Mesothelial cell of epicardium (in vitro differentiated cells): ENCODE results near the gene KLHL14. TPM values are rescaled to one million over a fixed set of nuclear protein-coding genes. Genes with fewer than 3 reads are reported as not detected.

Experiments
- DNase-seq, 2 experiments: peaks; one replicate each; pipeline ENCODE4 v3.0.0; 2021; ENCODE audit warnings: low spot score in 2 of 2; ENCODE audit not compliant: unreplicated experiment in 2 of 2
- H3K27ac Mint-ChIP-seq: 2 replicates; pipeline ENCODE4 v1.8.0; 2021; ENCODE audit warnings: mixed read lengths
- H3K27me3 Mint-ChIP-seq: 2 replicates; pipeline ENCODE4 v1.8.0; 2021; ENCODE audit warnings: low read depth, mixed read lengths
- H3K36me3 Mint-ChIP-seq: 2 replicates; pipeline ENCODE4 v1.8.0; 2021; ENCODE audit warnings: mixed read lengths
- H3K4me1 Mint-ChIP-seq: 2 replicates; pipeline ENCODE4 v1.8.0; 2021; ENCODE audit warnings: mixed read lengths
- H3K4me3 Mint-ChIP-seq: 2 replicates; pipeline ENCODE4 v1.8.0; 2021; ENCODE audit warnings: mild to moderate bottlenecking, moderate library complexity, mixed read lengths
- H3K9me3 Mint-ChIP-seq: 2 replicates; pipeline ENCODE4 v1.8.0; 2021; ENCODE audit warnings: mixed read lengths
- CTCF ChIP-seq: fragments of 200-600 bp; sonication (generic); IDR thresholded peaks from one replicate; pipeline ENCODE4 v1.5.0; 2021; ENCODE audit warnings: antibody characterized with exemption; ENCODE audit not compliant: unreplicated experiment
- total RNA-seq: library from RNA; stranded (reverse); gene quantifications from 3 replicates; pipeline ENCODE4 v1.2.1, GENCODE V29; 2021

Gene KLHL14
- total RNA-seq, 1 donor from 2014 or later: 0.04 TPM

- Mint-ChIP-seq H3K27ac (no peak overlapping the region), H3K27me3 (peaks cover 49% of the 10 kb centered on the region)
Measured at GRCh38 chr18:32750328-32750727, 22.5 kb downstream of the KLHL14 start.

GRCh38 chr18:32749809-32750208, 23.0 kb downstream of the KLHL14 start:
- no peaks in the 10 kb centered on the region for H3K36me3 Mint-ChIP-seq
- peaks cover 3% of the 10 kb centered on the region for H3K4me1 Mint-ChIP-seq

More at GRCh38 chr18:32750328-32750727, 22.5 kb downstream of the KLHL14 start:
- Mint-ChIP-seq H3K36me3 (no peaks in the 10 kb centered on the region), H3K4me1 (peaks cover 3% of the 10 kb centered on the region), H3K9me3 (no peaks in the 10 kb centered on the region), H3K4me3 (no peak overlapping the region)
- no peak for DNase-seq
- TF ChIP-seq CTCF: no peak

GRCh38 chr18:32742579-32742978, 30.2 kb downstream of the KLHL14 start:
- no peak for DNase-seq

More at GRCh38 chr18:32749809-32750208, 23.0 kb downstream of the KLHL14 start:
- H3K27me3 Mint-ChIP-seq: peaks cover 45% of the 10 kb centered on the region
- no peak for TF ChIP-seq CTCF
- DNase-seq: no peak
- no peaks in the 10 kb centered on the region for H3K9me3 Mint-ChIP-seq
- no peak overlapping the region for H3K27ac Mint-ChIP-seq
- H3K4me3 Mint-ChIP-seq: no peak overlapping the region

GRCh38 chr18:32735781-32736180, 37.0 kb downstream of the KLHL14 start:
- no peaks in the 10 kb centered on the region for H3K36me3 Mint-ChIP-seq
- DNase-seq: no peak
- no peak for TF ChIP-seq CTCF

More at GRCh38 chr18:32742579-32742978, 30.2 kb downstream of the KLHL14 start:
- no peaks in the 10 kb centered on the region for H3K36me3 Mint-ChIP-seq
- no peaks in the 10 kb centered on the region for H3K9me3 Mint-ChIP-seq
- TF ChIP-seq CTCF: no peak
- no peak overlapping the region for H3K27ac Mint-ChIP-seq
- H3K27me3 Mint-ChIP-seq: peaks cover 27% of the 10 kb centered on the region
- H3K4me1 Mint-ChIP-seq: no peaks in the 10 kb centered on the region
- no peak overlapping the region for H3K4me3 Mint-ChIP-seq

GRCh38 chr18:32734442-32734841, 38.4 kb downstream of the KLHL14 start:
- no peak for DNase-seq
- peaks cover 38% of the 10 kb centered on the region for H3K27me3 Mint-ChIP-seq
- H3K4me3 Mint-ChIP-seq: no peak overlapping the region
- H3K4me1 Mint-ChIP-seq: peaks cover 3% of the 10 kb centered on the region
- H3K27ac Mint-ChIP-seq: no peak overlapping the region
- no peak for TF ChIP-seq CTCF
- H3K9me3 Mint-ChIP-seq: peaks cover 4% of the 10 kb centered on the region
- no peaks in the 10 kb centered on the region for H3K36me3 Mint-ChIP-seq

More at GRCh38 chr18:32735781-32736180, 37.0 kb downstream of the KLHL14 start:
- peaks cover 43% of the 10 kb centered on the region for H3K27me3 Mint-ChIP-seq
- no peak overlapping the region for H3K4me3 Mint-ChIP-seq
- no peak overlapping the region for H3K27ac Mint-ChIP-seq
- H3K9me3 Mint-ChIP-seq: peaks cover 4% of the 10 kb centered on the region
- no peaks in the 10 kb centered on the region for H3K4me1 Mint-ChIP-seq

- TF ChIP-seq CTCF: no peak
- Mint-ChIP-seq H3K4me3 (no peak overlapping the region), H3K27ac (no peak overlapping the region), H3K27me3 (peaks cover 35% of the 10 kb centered on the region), H3K4me1 (peaks cover 3% of the 10 kb centered on the region), H3K9me3 (peaks cover 4% of the 10 kb centered on the region), H3K36me3 (no peaks in the 10 kb centered on the region)
- DNase-seq: no peak
Measured at GRCh38 chr18:32732165-32732564, 40.7 kb downstream of the KLHL14 start.
